Glutamatergic neuron (in vitro differentiated cells): ENCODE measurements around the gene SLAMF7. TPM values are rescaled to one million over a fixed set of nuclear protein-coding genes. Genes with fewer than 3 reads are reported as not detected.

Source experiments
- DNase-seq: peaks from one replicate; pipeline ENCODE4 v3.0.0; 2022
- H3K27ac Mint-ChIP-seq: one replicate; pipeline ENCODE4 v1.8.0; 2020; ENCODE audit warnings: mild to moderate bottlenecking, mixed read lengths, inconsistent platforms; ENCODE audit not compliant: unreplicated experiment
- H3K27me3 Mint-ChIP-seq: one replicate; pipeline ENCODE4 v1.8.0; 2020; ENCODE audit warnings: mild to moderate bottlenecking, moderate library complexity, mixed read lengths, inconsistent platforms; ENCODE audit not compliant: unreplicated experiment
- H3K36me3 Mint-ChIP-seq: one replicate; pipeline ENCODE4 v1.8.0; 2020; ENCODE audit warnings: mild to moderate bottlenecking, mixed read lengths, inconsistent platforms; ENCODE audit not compliant: unreplicated experiment
- H3K4me1 Mint-ChIP-seq: one replicate; pipeline ENCODE4 v1.8.0; 2020; ENCODE audit warnings: mild to moderate bottlenecking, low read depth, mixed read lengths, inconsistent platforms; ENCODE audit not compliant: unreplicated experiment
- H3K4me3 Mint-ChIP-seq: one replicate; pipeline ENCODE4 v1.8.0; 2020; ENCODE audit warnings: mild to moderate bottlenecking, mixed read lengths, inconsistent platforms; ENCODE audit not compliant: unreplicated experiment
- H3K9me3 Mint-ChIP-seq: one replicate; pipeline ENCODE4 v1.8.0; 2020; ENCODE audit warnings: mild to moderate bottlenecking, moderate library complexity, mixed read lengths, inconsistent platforms; ENCODE audit not compliant: unreplicated experiment
- total RNA-seq: library from RNA; stranded (reverse); fragmentation: NEBNext Ultra II Directional; extraction: Animal tissue kit (Norgen Biotek cat#: 25700); gene quantifications from one replicate; pipeline ENCODE4 v1.2.1, GENCODE V29; 2021; ENCODE audit not compliant: unreplicated experiment
- TF ChIP-seq, protein P1 (sequence below): fragments of 200-600 bp; sonication (generic); IDR thresholded peaks from one replicate; pipeline ENCODE4 v1.5.0; 2021; ENCODE audit not compliant: partially characterized antibody, unreplicated experiment

Gene SLAMF7
- total RNA-seq, 1 donor from 2014 or later = not detected

DNA sequence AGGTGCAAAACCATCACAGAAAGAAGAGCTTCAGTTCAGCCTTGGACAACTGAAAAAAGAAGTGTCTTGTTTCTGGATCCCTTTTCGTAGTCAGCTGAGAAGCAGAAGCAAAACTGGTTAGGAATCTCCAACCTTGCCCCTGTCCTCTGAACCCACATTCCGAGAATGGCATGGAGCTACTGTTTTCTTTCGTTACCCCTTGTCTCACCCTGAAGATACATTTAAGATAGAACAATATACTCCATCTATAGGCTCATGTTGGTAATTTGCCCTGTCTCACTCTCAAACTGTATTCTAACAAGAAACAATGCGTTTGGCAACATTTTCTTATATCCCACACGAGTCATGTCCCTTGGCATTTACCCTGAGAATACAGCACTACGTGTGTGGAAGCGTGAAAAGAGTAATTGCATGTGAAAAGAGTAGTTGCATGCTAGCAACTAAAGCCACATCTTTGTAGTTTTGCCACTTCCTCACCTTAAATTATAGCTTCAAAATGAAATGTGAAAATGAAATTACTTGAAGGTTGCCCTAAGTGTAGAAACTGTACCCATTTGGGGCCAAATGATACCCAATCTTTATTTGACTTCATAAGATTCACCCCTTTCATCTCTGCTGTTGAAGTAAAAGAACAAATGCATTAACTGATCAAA, 5.3 kb downstream of the SLAMF7 start:
- Mint-ChIP-seq H3K27me3 (peaks cover 2% of the 10 kb centered on the region), H3K4me1 (no peaks in the 10 kb centered on the region), H3K27ac (no peak overlapping the region), H3K9me3 (peaks cover 2% of the 10 kb centered on the region), H3K4me3 (no peak overlapping the region), H3K36me3 (no peaks in the 10 kb centered on the region)
- TF ChIP-seq, protein P1, sequence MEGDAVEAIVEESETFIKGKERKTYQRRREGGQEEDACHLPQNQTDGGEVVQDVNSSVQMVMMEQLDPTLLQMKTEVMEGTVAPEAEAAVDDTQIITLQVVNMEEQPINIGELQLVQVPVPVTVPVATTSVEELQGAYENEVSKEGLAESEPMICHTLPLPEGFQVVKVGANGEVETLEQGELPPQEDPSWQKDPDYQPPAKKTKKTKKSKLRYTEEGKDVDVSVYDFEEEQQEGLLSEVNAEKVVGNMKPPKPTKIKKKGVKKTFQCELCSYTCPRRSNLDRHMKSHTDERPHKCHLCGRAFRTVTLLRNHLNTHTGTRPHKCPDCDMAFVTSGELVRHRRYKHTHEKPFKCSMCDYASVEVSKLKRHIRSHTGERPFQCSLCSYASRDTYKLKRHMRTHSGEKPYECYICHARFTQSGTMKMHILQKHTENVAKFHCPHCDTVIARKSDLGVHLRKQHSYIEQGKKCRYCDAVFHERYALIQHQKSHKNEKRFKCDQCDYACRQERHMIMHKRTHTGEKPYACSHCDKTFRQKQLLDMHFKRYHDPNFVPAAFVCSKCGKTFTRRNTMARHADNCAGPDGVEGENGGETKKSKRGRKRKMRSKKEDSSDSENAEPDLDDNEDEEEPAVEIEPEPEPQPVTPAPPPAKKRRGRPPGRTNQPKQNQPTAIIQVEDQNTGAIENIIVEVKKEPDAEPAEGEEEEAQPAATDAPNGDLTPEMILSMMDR = no peak
- DNase-seq = no peak

DNA sequence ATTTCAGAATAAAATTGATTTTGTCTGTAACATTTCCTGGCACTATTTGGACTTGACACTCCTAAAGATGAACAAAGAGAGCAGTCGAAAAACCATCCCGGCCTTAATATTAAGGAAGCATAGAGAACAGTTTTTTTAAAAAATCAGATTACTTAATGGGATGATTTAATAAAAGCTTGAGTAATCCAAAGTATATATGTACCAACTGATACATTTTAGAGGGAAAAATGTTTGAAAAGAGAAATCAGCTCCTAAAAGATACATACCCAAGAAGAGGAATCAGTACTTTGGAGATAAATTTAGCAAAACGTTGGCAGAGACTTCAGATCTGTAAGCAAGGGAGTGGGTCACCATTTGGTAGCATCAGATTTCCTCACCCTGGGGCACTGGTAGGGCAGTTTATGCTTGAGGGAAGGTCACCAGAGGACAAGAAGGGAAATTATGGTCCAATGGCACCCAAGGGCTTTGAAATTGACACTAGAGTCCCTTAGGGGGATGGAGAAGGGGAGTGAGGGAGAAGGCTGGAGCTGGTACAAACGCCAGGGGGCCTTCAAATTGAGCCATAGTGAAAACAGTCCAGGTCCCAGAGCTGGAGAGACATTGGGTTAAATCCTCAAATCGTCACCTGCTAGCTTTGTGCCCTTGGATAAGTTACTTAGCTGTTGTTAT, 5.9 kb downstream of the SLAMF7 start:
- H3K36me3 Mint-ChIP-seq = no peaks in the 10 kb centered on the region
- peaks cover 2% of the 10 kb centered on the region for H3K27me3 Mint-ChIP-seq
- no peak for DNase-seq
- peaks cover 2% of the 10 kb centered on the region for H3K9me3 Mint-ChIP-seq
- H3K4me3 Mint-ChIP-seq = no peak overlapping the region
- no peaks in the 10 kb centered on the region for H3K4me1 Mint-ChIP-seq
- no peak overlapping the region for H3K27ac Mint-ChIP-seq
- TF ChIP-seq, protein P1 = no peak

- no peak overlapping the region for H3K27ac Mint-ChIP-seq
- no peaks in the 10 kb centered on the region for H3K4me1 Mint-ChIP-seq
- no peak for DNase-seq
- H3K27me3 Mint-ChIP-seq = peaks cover 3% of the 10 kb centered on the region
- peaks cover 2% of the 10 kb centered on the region for H3K9me3 Mint-ChIP-seq
- no peak overlapping the region for H3K4me3 Mint-ChIP-seq
- TF ChIP-seq, protein P1 = no peak
- H3K36me3 Mint-ChIP-seq = no peaks in the 10 kb centered on the region
Observed at GRCh38 chr1:160745551-160745950, 6.5 kb downstream of the SLAMF7 start.

- Mint-ChIP-seq H3K4me3 (no peak overlapping the region), H3K9me3 (peaks cover 2% of the 10 kb centered on the region), H3K36me3 (no peaks in the 10 kb centered on the region), H3K27ac (no peak overlapping the region), H3K4me1 (no peaks in the 10 kb centered on the region), H3K27me3 (peaks cover 3% of the 10 kb centered on the region)
- TF ChIP-seq, protein P1 = no peak
- no peak for DNase-seq
Observed at GRCh38 chr1:160746836-160747500, 7.9 kb downstream of the SLAMF7 start.

DNA sequence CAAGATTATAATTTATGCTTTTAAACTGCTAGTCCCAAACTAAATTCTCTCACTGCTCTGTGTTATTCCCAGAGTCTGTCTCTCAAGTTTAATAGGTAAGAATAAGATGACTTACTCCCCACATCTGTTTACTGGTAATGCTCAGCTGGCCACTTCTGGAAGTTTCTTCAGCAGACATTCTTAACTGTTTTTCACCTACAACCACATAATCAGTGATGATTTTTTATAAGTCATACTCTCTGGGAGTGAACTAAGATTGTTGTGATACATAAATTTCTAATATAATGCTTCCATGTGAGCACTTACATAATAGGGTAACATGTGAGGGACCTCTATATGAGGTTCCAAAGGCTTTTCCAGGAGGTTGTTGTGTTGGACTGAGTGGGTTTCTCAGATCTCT, 8.7 kb downstream of the SLAMF7 start:
- no peak for DNase-seq
- TF ChIP-seq, protein P1 = no peak
- Mint-ChIP-seq H3K27me3 (peaks cover 3% of the 10 kb centered on the region), H3K9me3 (no peaks in the 10 kb centered on the region), H3K4me3 (no peak overlapping the region), H3K27ac (no peak overlapping the region), H3K4me1 (no peaks in the 10 kb centered on the region), H3K36me3 (no peaks in the 10 kb centered on the region)
